ENCODE results near the gene CFAP20DC.

GRCh38 chr3:58991623-58992022 lies 58.2 kb downstream of the CFAP20DC start:
- no peak for TF ChIP-seq CTCF (IDR thresholded peaks at IDR 0.05 in 2 of 3, conservative IDR thresholded peaks at IDR 0.05 in 1 of 3; ENCODE audit: borderline replicate concordance in 1 of 3, insufficient read depth in 1 of 3, low read depth in 2 of 3, low read length in 2 of 3)
- TF ChIP-seq JUND (IDR thresholded peaks at IDR 0.05): no peak
- TF ChIP-seq YY1 (IDR thresholded peaks at IDR 0.05; ENCODE audit: extremely low read depth, insufficient replicate concordance, low read depth, low read length): no peak
- TF ChIP-seq SP1 (IDR thresholded peaks at IDR 0.05; ENCODE audit: low read depth): no peak
- TF ChIP-seq EZH2phosphoT487 (IDR thresholded peaks at IDR 0.05; ENCODE audit: borderline replicate concordance): no peak
- no peak for TF ChIP-seq ELF1 (IDR thresholded peaks at IDR 0.05; ENCODE audit: borderline replicate concordance, low read depth)
- TF ChIP-seq TCF7L2 (IDR thresholded peaks at IDR 0.05; ENCODE audit: borderline replicate concordance, extremely low read depth, insufficient read depth, insufficient read length): no peak
- TF ChIP-seq, protein P1, sequence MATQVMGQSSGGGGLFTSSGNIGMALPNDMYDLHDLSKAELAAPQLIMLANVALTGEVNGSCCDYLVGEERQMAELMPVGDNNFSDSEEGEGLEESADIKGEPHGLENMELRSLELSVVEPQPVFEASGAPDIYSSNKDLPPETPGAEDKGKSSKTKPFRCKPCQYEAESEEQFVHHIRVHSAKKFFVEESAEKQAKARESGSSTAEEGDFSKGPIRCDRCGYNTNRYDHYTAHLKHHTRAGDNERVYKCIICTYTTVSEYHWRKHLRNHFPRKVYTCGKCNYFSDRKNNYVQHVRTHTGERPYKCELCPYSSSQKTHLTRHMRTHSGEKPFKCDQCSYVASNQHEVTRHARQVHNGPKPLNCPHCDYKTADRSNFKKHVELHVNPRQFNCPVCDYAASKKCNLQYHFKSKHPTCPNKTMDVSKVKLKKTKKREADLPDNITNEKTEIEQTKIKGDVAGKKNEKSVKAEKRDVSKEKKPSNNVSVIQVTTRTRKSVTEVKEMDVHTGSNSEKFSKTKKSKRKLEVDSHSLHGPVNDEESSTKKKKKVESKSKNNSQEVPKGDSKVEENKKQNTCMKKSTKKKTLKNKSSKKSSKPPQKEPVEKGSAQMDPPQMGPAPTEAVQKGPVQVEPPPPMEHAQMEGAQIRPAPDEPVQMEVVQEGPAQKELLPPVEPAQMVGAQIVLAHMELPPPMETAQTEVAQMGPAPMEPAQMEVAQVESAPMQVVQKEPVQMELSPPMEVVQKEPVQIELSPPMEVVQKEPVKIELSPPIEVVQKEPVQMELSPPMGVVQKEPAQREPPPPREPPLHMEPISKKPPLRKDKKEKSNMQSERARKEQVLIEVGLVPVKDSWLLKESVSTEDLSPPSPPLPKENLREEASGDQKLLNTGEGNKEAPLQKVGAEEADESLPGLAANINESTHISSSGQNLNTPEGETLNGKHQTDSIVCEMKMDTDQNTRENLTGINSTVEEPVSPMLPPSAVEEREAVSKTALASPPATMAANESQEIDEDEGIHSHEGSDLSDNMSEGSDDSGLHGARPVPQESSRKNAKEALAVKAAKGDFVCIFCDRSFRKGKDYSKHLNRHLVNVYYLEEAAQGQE (IDR thresholded peaks at IDR 0.05; ENCODE audit: low read depth): no peak

Data from HCT116 (cell line).